GM10248 (cell line): Measurements from ENCODE around the gene DBNL.

Experiments
- CTCF ChIA-PET: fragments of 300-600 bp; sonication (Branson Sonifier 250); formaldehyde crosslinking; extraction: SDS; loops from one replicate; lab custom pipeline; 2021; ENCODE audit warnings: antibody characterized with exemption; lab: Yijun Ruan, JAX
- POLR2A ChIA-PET: fragments of 350-650 bp; sonication (Branson Sonifier 250); formaldehyde crosslinking; extraction: SDS; loops from one replicate; lab custom pipeline; 2020; ENCODE audit warnings: antibody characterized with exemption; lab: Yijun Ruan, JAX
- DNase-seq: peaks from one replicate; pipeline ENCODE4 v3.0.0; 2012; ENCODE audit errors: extremely low spot score
- CTCF ChIP-seq: IDR thresholded peaks from 2 replicates; pipeline ENCODE4 v1.5.1; 2012; ENCODE audit warnings: mild to moderate bottlenecking, low read depth; ENCODE audit errors: extremely low read depth, missing control alignments, control extremely low read depth

DBNL gene

GRCh38 chr7:44046321-44047061 is 2.0 kb downstream of the DBNL start:
- DNase-seq: no peak
- ChIA-PET CTCF (interaction anchor here (1.4 to 1.5 kb wide), 2 partner anchors 9 to 12 kb away, joined by 3 read pairs; no protein-coding TSS in a partner anchor), POLR2A (interaction anchor here (0.6 kb wide), 1 partner anchor 14 kb away, joined by 3 read pairs; no protein-coding TSS in a partner anchor)

DNA sequence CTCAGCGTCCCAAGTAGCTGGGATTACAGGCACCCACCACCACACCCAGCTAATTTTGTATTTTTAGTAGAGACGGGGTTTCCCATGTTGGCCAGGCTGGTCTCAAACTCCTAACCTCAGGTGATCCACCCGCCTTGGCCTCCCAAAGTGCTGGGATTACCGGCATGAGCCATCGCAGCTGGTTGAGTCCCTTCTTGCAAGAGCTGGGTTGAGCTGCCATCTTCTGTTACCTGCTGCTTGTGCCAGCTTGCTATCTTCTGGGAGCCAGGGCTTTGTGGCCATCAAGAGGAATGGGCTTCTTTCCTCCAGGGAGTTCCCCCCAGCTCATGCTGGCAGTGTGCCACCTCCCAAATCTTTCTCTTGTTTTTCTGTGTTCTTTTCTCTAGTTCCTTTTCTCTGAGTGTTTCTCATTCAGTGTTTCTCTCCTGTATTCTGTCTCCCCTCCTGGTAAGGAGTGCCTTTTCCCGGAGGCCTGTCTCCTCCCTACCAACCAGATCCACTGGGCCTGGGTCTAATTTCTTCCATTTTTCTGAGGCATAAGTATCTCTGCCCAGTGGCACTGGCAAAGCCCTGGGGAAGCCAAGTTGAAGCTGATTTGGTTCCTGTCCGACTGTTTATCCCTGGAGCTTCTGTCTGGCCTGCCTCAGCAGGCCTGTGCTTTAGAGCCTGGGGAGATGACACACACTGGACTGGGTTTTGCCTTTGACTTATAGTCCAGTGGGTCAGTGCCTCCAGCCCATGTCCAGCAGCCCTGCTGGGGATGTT is 3.7 kb downstream of the DBNL start:
- ChIA-PET CTCF (interaction anchor here (0.8 to 1.4 kb wide), 2 partner anchors 10 to 33 kb away, joined by 3 read pairs; no protein-coding TSS in a partner anchor), POLR2A (no interaction called here)
- TF ChIP-seq CTCF: no peak
- DNase-seq: no peak

More at GRCh38 chr7:44046321-44047061, 2.0 kb downstream of the DBNL start:
- no peak for TF ChIP-seq CTCF

GRCh38 chr7:44050121-44050914 is 5.8 kb downstream of the DBNL start:
- ChIA-PET CTCF (interaction anchor here (0.6 to 1.9 kb wide), 3 partner anchors 16 to 22 kb away, joined by 3 to 5 read pairs (median 3); no protein-coding TSS in a partner anchor), POLR2A (interaction anchor here (1.3 kb wide), 1 partner anchor 14 kb away, joined by 3 read pairs; no protein-coding TSS in a partner anchor)
- no peak for TF ChIP-seq CTCF
- DNase-seq: no peak

- no peak for DNase-seq
- TF ChIP-seq CTCF: no peak
- CTCF ChIA-PET: interaction anchor here (1.9 kb wide), 1 partner anchor 17 kb away, joined by 5 read pairs; no protein-coding TSS in a partner anchor
- POLR2A ChIA-PET: no interaction called here
Observed at GRCh38 chr7:44050915-44051560, 6.5 kb downstream of the DBNL start.

GRCh38 chr7:44051611-44052220 is 7.2 kb downstream of the DBNL start:
- CTCF ChIA-PET: no interaction called here
- POLR2A ChIA-PET: no interaction called here
- no peak for DNase-seq
- TF ChIP-seq CTCF: no peak
